Stimulated activated CD8-positive, alpha-beta memory T cell treated with anti-CD3 and anti-CD28 coated beads, Interleukin-12 subunit alpha, Interleukin-12 subunit beta, amount 100 ng/mL, for 24 hours (primary cell): ENCODE data around the gene CCR3.

Experiments used
- DNase-seq: peaks from one replicate; pipeline ENCODE4 v3.0.0-alpha.2; 2020; ENCODE audit errors: extremely low read depth

CCR3 gene

GRCh38 chr3:46221391-46221790 is 20.9 kb upstream of the CCR3 start:
- DNase-seq, result no peak

DNA sequence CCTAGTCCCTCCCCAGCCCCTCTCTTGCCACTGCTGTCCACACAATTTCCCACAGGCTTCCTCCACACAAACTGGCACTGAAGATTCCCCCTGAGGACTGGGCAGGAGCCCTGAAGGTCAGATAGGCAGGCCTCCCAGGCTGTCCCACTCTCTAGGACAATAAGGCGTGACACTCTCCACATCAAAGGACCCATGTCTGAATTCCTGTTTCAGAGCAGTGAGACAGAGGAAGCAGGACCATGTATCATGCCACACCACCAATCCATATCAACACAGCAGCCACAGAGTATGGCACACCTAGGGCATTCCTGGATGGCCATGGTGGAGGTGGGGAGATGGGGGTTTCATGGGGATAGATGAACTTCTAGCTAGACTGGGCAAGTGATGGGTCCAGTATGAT is 20.3 kb upstream of the CCR3 start:
- DNase-seq, result no peak

GRCh38 chr3:46222435-46223161 is 19.7 kb upstream of the CCR3 start:
- DNase-seq, result no peak

GRCh38 chr3:46228260-46229242 is 13.7 kb upstream of the CCR3 start:
- no peak for DNase-seq

DNA sequence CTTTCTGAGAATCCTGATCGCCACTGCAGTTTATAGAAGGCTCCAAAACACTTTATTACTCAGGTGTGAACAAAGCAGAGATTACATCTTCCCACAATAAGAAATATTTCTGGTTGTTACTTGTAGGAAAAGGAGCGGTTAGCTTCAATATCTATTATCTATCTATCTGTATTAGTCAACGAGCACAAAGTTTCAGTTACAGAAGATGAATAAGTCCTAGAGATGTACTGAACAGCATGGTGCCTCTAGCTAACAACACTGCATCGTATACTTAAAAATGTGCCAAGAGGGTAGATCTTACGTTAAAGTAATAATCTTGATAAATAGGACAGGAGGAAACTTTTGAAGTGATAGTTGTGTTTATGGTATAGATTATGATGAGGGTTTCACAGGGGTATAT is 10.9 kb upstream of the CCR3 start:
- DNase-seq, result no peak

DNA sequence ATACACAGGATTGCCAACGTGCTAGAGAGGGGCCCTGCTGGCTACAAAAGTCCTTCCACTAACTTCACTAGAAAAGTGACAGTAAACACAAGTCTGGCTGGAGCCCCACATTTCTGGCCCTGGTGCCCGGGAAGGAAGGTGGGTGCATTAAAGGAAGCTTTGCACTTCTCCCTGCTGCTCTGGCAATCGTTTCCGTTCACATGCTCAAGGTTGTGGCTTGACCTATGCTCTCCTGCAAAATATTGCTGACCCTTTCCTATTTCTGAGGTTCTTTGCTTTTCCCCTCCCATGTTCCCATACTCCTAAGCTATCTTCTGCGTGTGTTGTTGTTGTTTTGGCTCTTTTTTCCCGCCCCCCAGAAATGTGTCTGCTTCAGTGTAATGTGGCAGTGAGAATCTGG is 9.1 kb upstream of the CCR3 start:
- DNase-seq, result no peak

DNA sequence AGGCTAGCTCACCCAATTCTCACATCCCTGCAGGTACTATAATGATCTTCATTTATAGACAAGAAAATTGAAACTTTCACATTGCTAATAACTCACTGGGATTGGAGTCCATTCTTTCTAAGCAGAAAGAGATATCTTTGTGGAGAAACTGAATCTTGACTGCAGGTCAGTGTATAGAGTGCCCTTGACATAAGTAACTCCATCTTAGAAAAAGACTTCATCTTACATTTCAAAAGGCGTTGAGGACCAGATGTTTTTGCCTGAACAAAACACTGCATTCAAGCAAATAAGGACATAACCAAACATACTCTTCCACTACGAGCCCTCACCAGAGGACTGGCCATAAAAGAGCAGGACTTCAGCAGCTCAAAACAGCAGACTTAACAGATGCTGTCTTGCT is 6.8 kb upstream of the CCR3 start:
- no peak for DNase-seq

DNA sequence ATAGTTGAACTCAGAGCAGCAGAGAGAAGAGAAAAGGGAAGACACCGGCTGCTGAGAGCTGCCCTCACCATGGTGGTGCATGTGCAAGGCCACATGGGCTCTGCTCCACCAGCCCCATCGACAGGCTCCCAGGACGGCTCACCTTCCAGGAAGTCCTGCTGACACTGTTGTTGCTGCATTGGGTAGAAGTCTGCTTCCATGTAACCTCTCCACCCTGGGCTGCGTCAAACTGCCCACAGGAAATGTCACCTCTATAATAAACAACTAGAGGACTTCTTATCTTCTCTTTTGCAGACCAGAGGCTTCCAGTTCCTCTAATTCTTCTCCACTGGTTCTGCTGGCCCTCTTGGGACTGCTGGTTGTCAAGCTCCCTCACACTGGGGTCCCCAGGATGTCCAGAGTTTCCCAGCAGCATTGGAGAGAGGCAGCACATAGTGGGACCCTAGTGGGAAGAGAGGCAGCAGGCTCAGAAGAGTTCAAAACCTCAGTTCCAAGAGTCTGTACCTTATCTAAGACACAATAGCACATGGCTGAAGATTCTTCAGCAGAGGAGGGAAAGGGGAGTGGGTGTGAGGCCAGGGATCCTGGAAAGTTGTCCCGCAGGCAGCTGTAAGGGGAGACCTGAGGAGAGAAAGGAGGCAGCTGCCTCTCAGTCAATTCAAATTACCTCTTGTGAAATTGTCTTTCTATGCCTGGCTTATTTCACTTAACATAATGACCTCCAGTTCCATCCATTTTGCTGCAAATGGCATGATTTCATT is 5.8 kb upstream of the CCR3 start:
- DNase-seq, result no peak

DNA sequence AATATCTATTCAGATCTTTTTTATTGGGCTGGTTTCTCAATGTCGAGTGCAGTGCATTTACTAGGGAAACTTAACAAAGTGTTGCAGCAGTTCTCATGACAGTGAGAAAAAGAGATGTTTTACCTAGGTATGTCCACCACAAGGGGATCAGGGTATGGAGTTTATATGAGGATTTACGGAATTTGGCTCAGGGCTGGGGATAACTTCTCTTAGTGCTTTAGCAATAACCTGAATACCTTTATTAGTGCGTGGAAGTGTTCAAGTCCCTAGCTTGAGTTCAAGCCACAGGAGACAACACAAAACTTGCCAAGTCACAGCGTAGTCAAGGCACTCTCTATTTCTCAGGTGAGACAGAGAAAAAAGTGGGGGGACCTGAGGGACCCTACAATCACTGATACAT is 3.9 kb upstream of the CCR3 start:
- DNase-seq, result no peak

DNA sequence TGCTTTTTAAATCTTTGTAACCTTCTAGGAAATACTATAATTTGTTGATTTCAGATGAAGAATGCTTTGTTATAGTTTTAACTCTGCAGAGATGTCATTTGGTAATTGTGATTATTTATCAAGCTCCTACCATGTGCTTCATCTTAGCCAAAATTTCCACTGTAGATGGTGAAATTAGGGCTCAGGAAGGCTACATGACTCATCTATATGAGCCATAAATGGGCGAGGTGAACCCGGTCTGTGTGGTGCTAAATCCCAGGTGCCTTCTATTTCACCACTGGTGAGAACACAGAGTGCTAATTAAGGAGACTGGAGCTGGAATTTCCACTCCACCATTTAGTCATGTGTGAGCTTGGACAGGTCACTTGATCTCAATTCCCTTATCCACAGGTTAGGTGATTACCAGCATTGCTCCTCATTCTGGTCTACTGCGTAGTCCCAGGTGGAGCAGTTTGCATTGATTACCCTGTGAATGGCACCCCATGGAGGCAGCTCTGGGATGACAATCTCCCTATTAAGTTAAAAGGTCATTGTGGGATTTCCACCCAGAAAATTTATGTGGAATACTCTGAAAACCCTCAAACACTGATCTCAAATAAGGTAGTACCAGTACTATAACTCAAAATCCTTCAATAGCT is 2.8 kb upstream of the CCR3 start:
- DNase-seq, result no peak

- DNase-seq, result no peak
Observed at GRCh38 chr3:46239952-46240351, 2.3 kb upstream of the CCR3 start.

DNA sequence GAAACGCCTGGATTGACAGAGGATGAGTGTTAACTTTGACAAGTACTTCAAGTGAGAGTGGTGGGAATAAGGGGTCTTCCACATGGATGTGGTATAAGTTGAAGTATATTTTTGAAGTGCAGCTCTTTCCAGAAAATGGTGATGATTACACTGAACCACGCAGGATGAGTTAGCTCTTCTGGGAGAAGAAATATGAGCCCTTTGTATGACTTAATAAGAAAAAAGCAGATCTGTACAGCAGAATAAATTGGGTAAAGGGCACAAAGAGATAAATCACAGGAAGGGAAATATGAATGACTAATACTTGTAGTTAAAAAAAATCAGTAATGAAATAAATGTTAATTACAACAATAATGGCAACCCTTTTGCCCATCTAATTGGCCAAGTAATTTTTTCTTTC is 1.3 kb downstream of the CCR3 start:
- DNase-seq, result no peak

- no peak for DNase-seq
Observed at GRCh38 chr3:46245146-46245545, 2.9 kb downstream of the CCR3 start.

DNA sequence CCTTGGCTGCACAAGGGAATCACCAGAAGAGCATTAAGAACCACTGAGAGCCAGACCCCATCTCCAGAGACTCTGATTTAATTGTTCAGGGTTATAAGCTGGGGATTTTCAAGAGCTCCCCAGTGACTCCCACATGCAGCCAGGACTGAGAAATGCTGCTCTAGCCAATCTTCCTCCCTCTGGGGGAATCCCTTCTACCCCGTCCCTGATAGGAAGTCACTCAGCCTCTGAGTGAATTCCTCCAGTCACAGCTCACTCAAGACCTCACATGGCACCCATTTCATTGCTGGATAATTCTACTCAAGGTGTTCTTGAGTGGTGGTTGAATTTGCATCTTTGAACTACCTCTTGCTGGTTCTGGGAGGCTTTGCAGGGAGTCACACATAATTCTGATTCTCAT is 10.7 kb downstream of the CCR3 start:
- no peak for DNase-seq

DNA sequence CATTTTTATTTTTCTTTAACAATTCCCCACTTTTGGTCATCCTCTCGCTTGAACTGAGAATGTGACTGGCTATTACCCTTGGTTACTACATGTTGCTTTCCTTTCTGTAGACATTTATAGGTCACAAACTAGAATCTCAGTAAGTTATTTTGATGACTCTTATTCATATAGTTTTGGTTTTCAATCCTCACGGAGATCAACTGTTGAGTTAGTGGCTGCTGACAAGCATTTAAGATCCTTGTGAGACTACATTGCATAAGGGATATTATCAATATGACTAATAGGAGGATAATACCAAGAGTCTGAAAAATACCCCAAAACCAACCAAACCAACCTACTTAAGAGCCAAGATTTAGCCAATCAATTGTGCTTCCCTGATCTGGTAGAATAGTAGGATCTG is 16.3 kb downstream of the CCR3 start:
- no peak for DNase-seq

DNA sequence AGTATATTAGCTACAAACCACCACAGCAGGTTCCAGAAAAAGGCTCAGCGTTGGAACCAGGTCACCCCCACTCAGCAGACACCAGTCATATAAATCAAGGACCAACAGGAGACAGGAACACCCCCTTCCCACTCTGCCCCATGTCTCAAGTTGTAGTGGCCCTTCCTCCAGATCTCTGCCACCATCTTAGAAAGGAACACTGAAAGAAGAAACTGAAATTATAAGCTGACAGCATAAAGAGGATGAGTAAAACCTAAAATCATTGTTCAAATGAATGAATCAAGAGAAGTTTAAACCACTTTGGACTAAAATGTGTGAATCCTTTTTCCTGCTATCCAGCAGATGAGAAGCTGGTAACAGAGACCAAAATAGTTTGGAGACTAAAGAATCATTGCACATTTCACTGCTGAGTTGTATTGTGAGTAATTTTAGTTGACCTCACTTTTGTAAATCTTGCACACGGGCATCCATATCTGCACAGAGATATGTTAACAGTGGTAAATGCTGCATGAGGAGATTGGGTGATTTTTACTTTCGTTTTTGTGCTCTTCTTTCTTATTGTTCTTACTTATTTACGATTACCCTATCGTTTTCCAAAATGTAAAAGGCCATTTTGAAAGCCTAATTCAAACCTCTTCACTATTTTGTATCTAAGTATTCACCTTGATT is 19.8 kb downstream of the CCR3 start:
- DNase-seq, result no peak

GRCh38 chr3:46264002-46264401 is 21.7 kb downstream of the CCR3 start:
- DNase-seq, result no peak

DNA sequence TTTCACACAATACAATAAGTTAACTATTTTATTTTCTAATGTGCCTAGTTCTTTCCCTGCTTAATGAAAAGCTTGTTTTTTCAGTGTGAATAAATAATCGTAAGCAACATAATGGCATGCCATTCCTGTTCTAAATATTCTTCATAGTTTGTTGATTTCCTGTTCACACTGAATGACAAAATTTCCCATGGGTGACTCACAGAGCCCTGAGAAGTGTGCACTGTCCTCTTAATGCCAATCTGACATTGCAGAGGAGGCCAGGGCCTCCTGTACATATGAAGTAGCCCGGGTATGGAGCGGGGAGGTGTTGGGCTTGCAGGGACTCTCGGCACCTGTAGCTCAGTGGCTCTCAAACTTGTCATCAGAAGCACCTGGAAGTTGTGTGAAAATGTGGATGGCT is 24.3 kb downstream of the CCR3 start:
- no peak for DNase-seq

- no peak for DNase-seq
Observed at GRCh38 chr3:46269556-46269955, 27.3 kb downstream of the CCR3 start.

GRCh38 chr3:46270474-46270873 is 28.2 kb downstream of the CCR3 start:
- DNase-seq, result no peak

DNA sequence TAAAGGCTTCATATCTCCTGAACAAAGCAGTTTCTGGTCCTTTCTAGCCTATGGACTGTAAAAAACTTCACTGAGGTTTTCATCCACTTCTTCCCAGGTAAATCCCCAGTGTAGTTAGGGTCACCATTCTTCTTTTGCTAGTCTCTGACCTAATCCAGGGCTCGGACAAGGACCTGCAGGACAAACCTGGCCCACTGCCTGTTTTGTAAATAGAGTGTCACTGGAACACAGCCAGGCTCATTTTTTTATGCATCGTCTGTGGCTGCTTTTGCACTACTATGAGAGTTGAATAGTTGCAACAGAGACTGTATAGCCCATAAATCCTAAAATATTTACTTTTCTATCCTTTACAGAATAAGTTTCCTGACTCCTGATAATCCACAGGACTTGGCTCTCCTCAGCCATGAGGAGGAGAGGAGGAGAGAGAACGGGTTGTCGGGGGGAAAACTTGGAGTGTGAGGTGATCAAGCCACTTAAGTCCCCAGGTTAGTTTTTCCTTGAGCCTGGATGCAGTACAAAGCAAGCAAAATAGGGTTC is 29.0 kb downstream of the CCR3 start:
- no peak for DNase-seq
